NB4 (cell line): ENCODE results near the gene BAIAP3.
A peak's percentile ranks its signal among the peaks of the same experiment; 100 is the strongest.

Experiments
- DNase-seq: peaks from one replicate; pipeline ENCODE4 v3.0.0; 2010; ENCODE audit warnings: low read depth
- H3K4me3 ChIP-seq: one replicate; pipeline ENCODE4 v1.5.1; 2011; ENCODE audit warnings: mild to moderate bottlenecking, low read depth, low read length, moderate library complexity
- CTCF ChIP-seq: IDR thresholded peaks from one replicate; pipeline ENCODE4 v1.5.1; 2012; ENCODE audit warnings: low read depth, low read length
- MYC ChIP-seq: IDR thresholded peaks from 2 replicates; pipeline ENCODE4 v1.6.1; 2011; ENCODE audit warnings: low read depth, low read length
- POLR2A ChIP-seq: IDR thresholded peaks from 2 replicates; pipeline ENCODE4 v1.6.1; 2011; ENCODE audit warnings: mild to moderate bottlenecking; ENCODE audit not compliant: insufficient read length; ENCODE audit errors: extremely low read depth
- TF ChIP-seq, protein P1 (sequence below): IDR thresholded peaks from 2 replicates; pipeline ENCODE4 v1.6.1; 2011; ENCODE audit warnings: low read depth, low read length

Gene BAIAP3

GRCh38 chr16:1287982-1288670, 45.3 kb upstream of the BAIAP3 start:
- no peak for DNase-seq
- TF ChIP-seq MYC: no peak
- no peak for TF ChIP-seq CTCF
- TF ChIP-seq, protein P1, sequence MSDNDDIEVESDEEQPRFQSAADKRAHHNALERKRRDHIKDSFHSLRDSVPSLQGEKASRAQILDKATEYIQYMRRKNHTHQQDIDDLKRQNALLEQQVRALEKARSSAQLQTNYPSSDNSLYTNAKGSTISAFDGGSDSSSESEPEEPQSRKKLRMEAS: no peak
- TF ChIP-seq POLR2A: no peak
- no peak overlapping the region for H3K4me3 ChIP-seq

DNA sequence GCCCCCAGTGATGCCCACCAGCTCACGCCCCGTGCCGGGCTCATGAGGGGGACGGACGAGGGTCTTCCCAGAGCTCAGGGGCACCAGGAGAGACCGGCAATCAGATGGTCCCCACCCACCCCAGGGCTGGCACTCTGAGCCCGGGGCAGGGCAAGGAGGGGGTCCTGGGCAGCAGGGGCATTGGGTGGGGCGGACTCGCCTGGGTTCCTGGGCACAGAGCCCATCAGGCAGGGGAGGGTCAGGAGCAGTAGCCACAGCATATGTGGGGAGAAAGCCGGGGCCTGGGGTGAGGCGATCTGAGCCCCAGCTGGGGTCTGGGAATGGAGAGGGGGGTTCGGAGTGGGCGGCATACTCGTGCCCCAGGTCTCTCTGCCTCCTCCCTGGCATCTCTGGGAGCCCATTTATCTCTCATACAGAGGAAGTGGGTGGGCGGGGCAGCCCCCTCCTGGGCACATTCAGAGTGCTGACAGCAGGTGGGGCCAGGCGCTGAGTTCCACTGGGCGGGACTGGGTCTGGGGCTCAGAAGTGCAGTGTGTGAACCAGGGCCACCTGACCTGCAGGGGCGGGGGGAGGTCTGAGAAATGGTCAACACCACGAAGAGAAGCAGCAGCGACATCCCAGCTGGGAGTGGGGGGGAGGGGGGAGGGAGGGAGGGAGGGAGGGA, 44.5 kb upstream of the BAIAP3 start:
- no peak for DNase-seq
- TF ChIP-seq, protein P1: no peak
- TF ChIP-seq POLR2A (no peak), MYC (no peak), CTCF (no peak)
- H3K4me3 ChIP-seq: no peak overlapping the region

DNA sequence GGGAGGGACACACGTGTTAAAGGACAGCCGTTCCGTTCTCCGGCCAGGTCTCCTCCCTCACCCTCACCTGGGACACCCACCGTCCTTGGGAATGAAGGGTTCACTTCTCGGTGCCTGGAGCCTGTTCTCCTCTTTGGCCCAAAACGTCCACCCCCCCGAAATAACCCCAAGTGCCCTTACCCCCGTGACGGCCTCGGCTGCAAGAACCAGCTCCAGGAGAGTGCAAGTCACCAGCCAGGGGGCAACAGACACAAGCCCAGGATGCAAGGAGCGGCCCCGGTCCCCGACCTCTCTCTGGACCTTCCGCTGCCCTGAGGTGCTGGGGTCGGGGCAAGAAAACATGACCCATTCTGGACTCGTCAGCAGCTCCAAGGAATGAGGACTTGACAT, 44.0 kb upstream of the BAIAP3 start:
- no peak for TF ChIP-seq MYC
- no peak for TF ChIP-seq CTCF
- TF ChIP-seq POLR2A: no peak
- TF ChIP-seq, protein P1: no peak
- no peak overlapping the region for H3K4me3 ChIP-seq

DNA sequence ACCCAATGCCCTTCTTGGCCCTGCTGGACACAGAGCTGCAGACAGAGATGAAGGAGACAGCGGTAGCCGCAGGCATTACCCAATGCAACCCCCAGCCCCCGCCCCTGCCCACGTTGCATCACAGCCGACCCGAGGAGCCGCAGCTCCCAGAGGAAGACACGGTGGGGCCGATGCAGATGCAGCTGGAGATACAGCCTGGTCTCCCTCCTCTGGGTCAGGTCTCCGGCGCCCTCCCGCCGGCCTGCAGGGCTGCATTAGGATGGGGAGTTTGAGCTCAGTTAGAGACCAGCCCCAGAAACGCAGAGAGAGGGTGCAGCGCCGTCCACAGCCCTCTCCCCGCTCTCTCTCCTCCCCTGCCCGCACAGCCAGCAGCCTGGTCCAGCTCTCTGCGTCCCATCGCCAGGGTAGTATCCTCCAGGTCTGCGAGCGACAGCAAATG, 43.4 kb upstream of the BAIAP3 start:
- no peak overlapping the region for H3K4me3 ChIP-seq
- TF ChIP-seq CTCF (no peak), POLR2A (no peak), MYC (no peak)
- TF ChIP-seq, protein P1: no peak
- peak; percentile 85 for DNase-seq

More for the DNA sequence above, 44.0 kb upstream of the BAIAP3 start:
- DNase-seq: no peak

GRCh38 chr16:1290860-1291575, 42.4 kb upstream of the BAIAP3 start:
- no peak overlapping the region for H3K4me3 ChIP-seq
- no peak for DNase-seq
- TF ChIP-seq POLR2A (no peak), CTCF (no peak), MYC (no peak)
- TF ChIP-seq, protein P1: no peak
